ENCODE results near the gene DLEC1. TPM values are rescaled to one million over a fixed set of nuclear protein-coding genes. Genes with fewer than 3 reads are reported as not detected.

The DLEC1 gene
- total RNA-seq, 1 donor from 2014 or later = 0.54 TPM

DNA sequence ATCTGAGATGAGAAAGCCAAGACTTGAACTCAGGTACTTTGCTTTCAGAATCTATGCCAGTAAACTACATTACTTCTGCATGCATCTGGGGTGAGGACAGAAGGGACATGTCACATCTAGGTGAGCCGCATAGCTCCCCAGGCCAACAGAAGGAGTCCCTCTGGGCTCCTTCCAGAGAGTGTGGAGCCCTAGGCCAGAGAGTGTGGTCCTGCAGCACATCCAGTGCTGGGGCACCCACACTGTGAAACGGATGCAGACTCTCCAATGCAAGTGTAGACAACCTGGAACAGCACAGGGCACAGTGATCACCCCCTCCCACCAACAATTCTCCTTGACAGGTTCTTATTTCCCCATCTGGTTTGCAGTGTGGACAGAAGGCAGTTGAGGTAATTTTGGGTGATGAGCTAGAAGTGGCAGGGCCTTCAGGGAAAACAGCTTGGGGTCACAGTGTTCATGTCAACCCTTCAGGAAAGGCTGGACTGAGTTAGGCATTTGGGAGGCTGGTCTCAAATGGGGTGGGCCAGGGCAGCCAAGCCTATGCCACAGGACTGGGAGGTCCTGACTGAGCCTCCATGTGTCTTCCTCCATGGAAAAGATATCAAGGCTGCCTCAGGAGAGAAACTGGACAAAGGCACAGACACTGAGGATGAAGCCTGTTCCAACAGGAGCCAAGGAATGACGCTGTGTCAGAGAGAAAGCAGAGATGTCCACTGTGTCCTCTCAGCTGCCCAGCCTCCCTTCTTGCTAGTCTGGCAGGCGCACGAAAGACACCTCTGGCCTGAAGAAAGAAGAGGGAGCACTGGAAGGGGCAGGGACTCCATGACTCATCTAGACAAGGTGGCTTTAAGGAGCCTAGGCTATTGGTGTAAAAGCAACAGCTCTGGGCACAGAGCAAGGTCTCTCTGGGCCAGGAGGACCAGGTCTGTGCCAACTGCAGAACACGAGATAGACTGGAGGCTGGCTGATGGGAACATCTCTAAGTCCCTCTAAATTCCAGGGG is 11.2 kb upstream of the DLEC1 start:
- Mint-ChIP-seq H3K4me3 (ENCODE audit: unreplicated experiment) (peak overlapping the region; percentile 40), H3K27me3 (ENCODE audit: low read depth, unreplicated experiment) (peaks cover 22% of the 10 kb centered on the region), H3K4me1 (ENCODE audit: low read depth, unreplicated experiment) (peaks cover 5% of the 10 kb centered on the region), H3K9me3 (ENCODE audit: unreplicated experiment) (no peaks in the 10 kb centered on the region), H3K27ac (ENCODE audit: unreplicated experiment) (peak overlapping the region; percentile 19), H3K36me3 (ENCODE audit: low read depth, unreplicated experiment) (no peaks in the 10 kb centered on the region)
- H3K9me3 ChIP-seq (ENCODE audit: insufficient read depth, low read depth, low read length) = no peaks in the 10 kb centered on the region
- FAIRE-seq (no peak), DNase-seq (ENCODE audit: low read depth) (no peak)
- peaks cover 18% of the 10 kb centered on the region for H4K20me1 ChIP-seq (ENCODE audit: insufficient read depth, low read length)
- no peaks in the 10 kb centered on the region for H3K36me3 ChIP-seq (ENCODE audit: insufficient read depth, low read length)
- H3K27ac ChIP-seq (ENCODE audit: low read depth, low read length) = no peak overlapping the region
- no peaks in the 10 kb centered on the region for H3K79me2 ChIP-seq (ENCODE audit: insufficient read depth, low read length)
- peak overlapping the region; percentile 88 for H3K4me2 ChIP-seq (ENCODE audit: low read length)
- no peaks in the 10 kb centered on the region for H3K27me3 ChIP-seq (ENCODE audit: insufficient read depth, low read length)
- H3K9ac ChIP-seq (ENCODE audit: low read length) = no peak overlapping the region
- TF ChIP-seq, protein P1, sequence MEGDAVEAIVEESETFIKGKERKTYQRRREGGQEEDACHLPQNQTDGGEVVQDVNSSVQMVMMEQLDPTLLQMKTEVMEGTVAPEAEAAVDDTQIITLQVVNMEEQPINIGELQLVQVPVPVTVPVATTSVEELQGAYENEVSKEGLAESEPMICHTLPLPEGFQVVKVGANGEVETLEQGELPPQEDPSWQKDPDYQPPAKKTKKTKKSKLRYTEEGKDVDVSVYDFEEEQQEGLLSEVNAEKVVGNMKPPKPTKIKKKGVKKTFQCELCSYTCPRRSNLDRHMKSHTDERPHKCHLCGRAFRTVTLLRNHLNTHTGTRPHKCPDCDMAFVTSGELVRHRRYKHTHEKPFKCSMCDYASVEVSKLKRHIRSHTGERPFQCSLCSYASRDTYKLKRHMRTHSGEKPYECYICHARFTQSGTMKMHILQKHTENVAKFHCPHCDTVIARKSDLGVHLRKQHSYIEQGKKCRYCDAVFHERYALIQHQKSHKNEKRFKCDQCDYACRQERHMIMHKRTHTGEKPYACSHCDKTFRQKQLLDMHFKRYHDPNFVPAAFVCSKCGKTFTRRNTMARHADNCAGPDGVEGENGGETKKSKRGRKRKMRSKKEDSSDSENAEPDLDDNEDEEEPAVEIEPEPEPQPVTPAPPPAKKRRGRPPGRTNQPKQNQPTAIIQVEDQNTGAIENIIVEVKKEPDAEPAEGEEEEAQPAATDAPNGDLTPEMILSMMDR (IDR thresholded peaks at IDR 0.05; ENCODE audit: insufficient read depth, low read depth, low read length) = no peak
- TF ChIP-seq EZH2 (IDR thresholded peaks at IDR 0.05; ENCODE audit: insufficient read depth, low read length) = no peak
- H3K4me1 ChIP-seq (ENCODE audit: insufficient read depth, low read length) = peaks cover 14% of the 10 kb centered on the region
- no peak overlapping the region for H3K4me3 ChIP-seq (ENCODE audit: insufficient read depth, low read depth, low read length)
- no peak overlapping the region for H2AFZ ChIP-seq (ENCODE audit: low read depth, low read length)

DNA sequence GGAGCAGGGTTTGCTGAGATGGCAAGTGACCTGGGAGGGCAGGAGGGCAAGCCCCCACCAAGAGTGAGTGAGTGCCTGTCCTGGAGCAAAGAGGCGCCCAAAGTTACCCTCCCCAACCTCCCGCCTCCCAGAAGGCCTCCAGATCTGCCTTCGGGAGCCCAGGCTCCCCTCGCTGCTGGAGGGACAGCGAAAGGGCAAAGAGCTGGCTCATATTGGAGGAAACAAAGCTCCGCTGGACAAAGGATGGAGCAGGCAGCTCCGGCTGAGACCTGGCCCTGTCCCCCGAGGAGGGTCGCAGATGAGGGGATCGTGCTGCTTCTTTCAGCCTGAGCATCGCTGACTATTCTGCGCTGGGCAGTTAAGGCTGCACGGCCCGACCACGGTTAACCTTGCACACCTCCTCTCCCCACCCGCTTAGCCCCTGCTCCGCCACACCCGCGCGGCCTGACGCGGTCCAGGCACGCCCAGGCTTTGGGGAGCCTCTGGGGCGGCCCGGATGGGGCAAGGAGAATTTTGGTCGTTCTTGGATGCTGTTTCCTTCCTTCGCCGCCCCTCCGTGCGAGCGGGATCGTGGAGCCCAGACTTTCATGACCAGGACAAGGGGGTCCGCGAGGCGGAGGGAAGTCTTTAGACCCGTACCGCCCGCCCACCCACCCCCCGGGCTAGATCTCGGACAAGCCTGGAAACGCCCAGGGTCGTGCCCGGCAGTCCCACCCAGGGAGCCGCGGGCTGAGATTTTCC is 10.2 kb upstream of the DLEC1 start:
- Mint-ChIP-seq H3K9me3 (ENCODE audit: unreplicated experiment) (no peaks in the 10 kb centered on the region), H3K36me3 (ENCODE audit: low read depth, unreplicated experiment) (no peaks in the 10 kb centered on the region), H3K27me3 (ENCODE audit: low read depth, unreplicated experiment) (peaks cover 24% of the 10 kb centered on the region), H3K4me1 (ENCODE audit: low read depth, unreplicated experiment) (peaks cover 5% of the 10 kb centered on the region), H3K27ac (ENCODE audit: unreplicated experiment) (no peak overlapping the region), H3K4me3 (ENCODE audit: unreplicated experiment) (peak overlapping the region; percentile 79)
- H3K9ac ChIP-seq (ENCODE audit: low read length) = peak overlapping the region; percentile 80
- H3K9me3 ChIP-seq (ENCODE audit: insufficient read depth, low read depth, low read length) = no peaks in the 10 kb centered on the region
- peak overlapping the region; percentile 64 for H3K4me3 ChIP-seq (ENCODE audit: insufficient read depth, low read depth, low read length)
- peaks cover 9% of the 10 kb centered on the region for H4K20me1 ChIP-seq (ENCODE audit: insufficient read depth, low read length)
- H3K79me2 ChIP-seq (ENCODE audit: insufficient read depth, low read length) = no peaks in the 10 kb centered on the region
- DNase-seq (ENCODE audit: low read depth) = no peak
- H3K27ac ChIP-seq (ENCODE audit: low read depth, low read length) = no peak overlapping the region
- no peaks in the 10 kb centered on the region for H3K36me3 ChIP-seq (ENCODE audit: insufficient read depth, low read length)
- peak overlapping the region; percentile 78 for H2AFZ ChIP-seq (ENCODE audit: low read depth, low read length)
- TF ChIP-seq EZH2 (IDR thresholded peaks at IDR 0.05; ENCODE audit: insufficient read depth, low read length) = no peak
- TF ChIP-seq, protein P1 (IDR thresholded peaks at IDR 0.05; ENCODE audit: insufficient read depth, low read depth, low read length) = no peak
- H3K27me3 ChIP-seq (ENCODE audit: insufficient read depth, low read length) = no peaks in the 10 kb centered on the region
- H3K4me2 ChIP-seq (ENCODE audit: low read length) = peak overlapping the region; percentile 88
- no peak for FAIRE-seq
- H3K4me1 ChIP-seq (ENCODE audit: insufficient read depth, low read length) = peaks cover 14% of the 10 kb centered on the region
